Glutamatergic neuron (in vitro differentiated cells): Measurements from ENCODE around the gene CPXM2. TPM values are rescaled to one million over a fixed set of nuclear protein-coding genes. Genes with fewer than 3 reads are reported as not detected.

Experiments
- DNase-seq: peaks from one replicate; pipeline ENCODE4 v3.0.0; 2022
- H3K27ac Mint-ChIP-seq: one replicate; pipeline ENCODE4 v1.8.0; 2020; ENCODE audit warnings: mild to moderate bottlenecking, mixed read lengths, inconsistent platforms; ENCODE audit not compliant: unreplicated experiment
- H3K27me3 Mint-ChIP-seq: one replicate; pipeline ENCODE4 v1.8.0; 2020; ENCODE audit warnings: mild to moderate bottlenecking, moderate library complexity, mixed read lengths, inconsistent platforms; ENCODE audit not compliant: unreplicated experiment
- H3K36me3 Mint-ChIP-seq: one replicate; pipeline ENCODE4 v1.8.0; 2020; ENCODE audit warnings: mild to moderate bottlenecking, mixed read lengths, inconsistent platforms; ENCODE audit not compliant: unreplicated experiment
- H3K4me1 Mint-ChIP-seq: one replicate; pipeline ENCODE4 v1.8.0; 2020; ENCODE audit warnings: mild to moderate bottlenecking, low read depth, mixed read lengths, inconsistent platforms; ENCODE audit not compliant: unreplicated experiment
- H3K4me3 Mint-ChIP-seq: one replicate; pipeline ENCODE4 v1.8.0; 2020; ENCODE audit warnings: mild to moderate bottlenecking, mixed read lengths, inconsistent platforms; ENCODE audit not compliant: unreplicated experiment
- H3K9me3 Mint-ChIP-seq: one replicate; pipeline ENCODE4 v1.8.0; 2020; ENCODE audit warnings: mild to moderate bottlenecking, moderate library complexity, mixed read lengths, inconsistent platforms; ENCODE audit not compliant: unreplicated experiment
- total RNA-seq: library from RNA; stranded (reverse); fragmentation: NEBNext Ultra II Directional; extraction: Animal tissue kit (Norgen Biotek cat#: 25700); gene quantifications from one replicate; pipeline ENCODE4 v1.2.1, GENCODE V29; 2021; ENCODE audit not compliant: unreplicated experiment
- TF ChIP-seq, protein P1 (sequence below): fragments of 200-600 bp; sonication (generic); IDR thresholded peaks from one replicate; pipeline ENCODE4 v1.5.0; 2021; ENCODE audit not compliant: partially characterized antibody, unreplicated experiment

The CPXM2 gene
- total RNA-seq, 1 donor from 2014 or later = not detected

DNA sequence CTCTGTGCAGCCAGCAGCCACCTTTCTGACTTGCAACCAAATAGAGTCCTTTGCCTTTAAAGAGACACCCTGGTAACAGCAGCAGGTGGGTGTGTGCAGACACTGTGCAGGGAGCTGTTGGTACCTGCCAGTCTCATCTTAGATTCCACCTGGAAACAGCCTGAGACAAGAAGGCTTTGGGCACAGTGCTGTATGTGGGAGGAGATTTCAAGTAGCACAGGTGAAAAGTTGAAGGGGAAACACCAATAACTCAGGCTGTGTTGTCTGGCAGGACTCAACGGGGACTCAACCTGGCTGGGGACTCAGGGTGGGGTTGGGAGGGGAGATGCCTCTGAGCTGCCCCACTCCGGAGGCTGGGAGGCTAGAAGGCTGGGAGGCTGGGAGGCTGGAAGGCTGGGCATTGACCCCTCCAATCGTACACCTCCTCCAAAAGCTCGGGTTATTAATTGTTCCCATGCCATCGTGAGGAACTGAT is 6.7 kb downstream of the CPXM2 start:
- H3K27me3 Mint-ChIP-seq = peaks cover 2% of the 10 kb centered on the region
- no peaks in the 10 kb centered on the region for H3K36me3 Mint-ChIP-seq
- TF ChIP-seq, protein P1, sequence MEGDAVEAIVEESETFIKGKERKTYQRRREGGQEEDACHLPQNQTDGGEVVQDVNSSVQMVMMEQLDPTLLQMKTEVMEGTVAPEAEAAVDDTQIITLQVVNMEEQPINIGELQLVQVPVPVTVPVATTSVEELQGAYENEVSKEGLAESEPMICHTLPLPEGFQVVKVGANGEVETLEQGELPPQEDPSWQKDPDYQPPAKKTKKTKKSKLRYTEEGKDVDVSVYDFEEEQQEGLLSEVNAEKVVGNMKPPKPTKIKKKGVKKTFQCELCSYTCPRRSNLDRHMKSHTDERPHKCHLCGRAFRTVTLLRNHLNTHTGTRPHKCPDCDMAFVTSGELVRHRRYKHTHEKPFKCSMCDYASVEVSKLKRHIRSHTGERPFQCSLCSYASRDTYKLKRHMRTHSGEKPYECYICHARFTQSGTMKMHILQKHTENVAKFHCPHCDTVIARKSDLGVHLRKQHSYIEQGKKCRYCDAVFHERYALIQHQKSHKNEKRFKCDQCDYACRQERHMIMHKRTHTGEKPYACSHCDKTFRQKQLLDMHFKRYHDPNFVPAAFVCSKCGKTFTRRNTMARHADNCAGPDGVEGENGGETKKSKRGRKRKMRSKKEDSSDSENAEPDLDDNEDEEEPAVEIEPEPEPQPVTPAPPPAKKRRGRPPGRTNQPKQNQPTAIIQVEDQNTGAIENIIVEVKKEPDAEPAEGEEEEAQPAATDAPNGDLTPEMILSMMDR = no peak
- H3K9me3 Mint-ChIP-seq = no peaks in the 10 kb centered on the region
- DNase-seq = no peak
- no peak overlapping the region for H3K27ac Mint-ChIP-seq
- H3K4me3 Mint-ChIP-seq = no peak overlapping the region
- H3K4me1 Mint-ChIP-seq = peaks cover 3% of the 10 kb centered on the region

DNA sequence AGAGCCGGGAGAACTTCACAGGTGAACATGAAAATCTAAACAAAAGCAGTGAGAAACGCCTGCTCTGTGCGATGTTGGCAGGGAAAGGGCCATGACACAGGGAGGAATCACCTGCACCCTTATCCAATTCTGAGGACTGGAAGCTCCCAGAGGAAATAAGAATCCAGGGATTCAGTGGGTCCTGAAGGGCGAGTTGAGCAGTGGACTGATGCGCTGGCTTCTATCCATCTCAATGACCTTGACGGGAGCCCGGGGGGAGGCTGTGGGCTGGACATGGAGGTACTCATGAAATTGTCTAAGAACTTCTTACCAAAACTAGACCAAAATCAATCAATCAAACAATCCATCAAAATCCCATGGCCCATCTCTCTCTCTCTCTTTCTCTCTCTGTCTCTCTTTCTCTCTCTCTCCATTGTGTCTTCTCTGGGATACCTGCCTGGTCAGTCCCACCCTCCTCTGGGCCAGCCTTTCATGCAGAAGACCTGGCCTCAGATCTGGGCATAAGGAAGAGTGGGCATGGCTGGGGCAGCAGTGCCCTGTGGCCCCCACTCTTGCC is 7.2 kb downstream of the CPXM2 start:
- Mint-ChIP-seq H3K4me3 (no peak overlapping the region), H3K9me3 (peaks cover 1% of the 10 kb centered on the region), H3K36me3 (no peaks in the 10 kb centered on the region), H3K27me3 (peaks cover 2% of the 10 kb centered on the region), H3K4me1 (peaks cover 3% of the 10 kb centered on the region), H3K27ac (no peak overlapping the region)
- DNase-seq = no peak
- TF ChIP-seq, protein P1 = no peak

DNA sequence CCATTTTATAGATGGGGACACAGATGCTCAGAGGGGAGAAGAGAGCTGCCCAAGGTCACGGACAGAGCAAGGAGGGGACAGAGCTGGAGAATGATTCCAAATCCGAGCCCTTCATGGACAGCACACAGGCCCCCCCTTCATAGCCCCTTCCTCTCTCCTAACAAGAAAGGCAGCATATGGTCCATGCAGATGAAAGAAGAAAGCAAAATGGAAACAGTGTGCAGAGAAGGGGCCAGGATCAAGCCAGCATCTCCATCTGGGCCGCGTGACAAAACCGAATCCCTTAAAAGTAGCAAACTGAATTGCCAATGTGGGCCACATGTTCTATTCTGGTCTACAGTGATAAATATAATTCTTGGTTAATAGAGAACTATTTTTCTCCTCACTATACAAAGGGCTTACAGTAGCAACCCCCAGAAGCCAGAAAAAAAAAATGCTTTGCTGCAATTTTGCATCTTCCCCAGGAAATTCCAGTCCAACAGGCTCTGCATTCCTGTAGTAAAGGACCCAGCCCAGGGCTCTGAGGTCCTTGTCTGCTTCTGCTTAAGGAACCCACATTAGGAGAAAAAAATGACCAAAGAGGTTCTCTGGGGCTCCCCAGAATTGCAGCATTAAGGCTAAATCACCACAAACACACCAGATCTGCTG is 7.8 kb downstream of the CPXM2 start:
- H3K9me3 Mint-ChIP-seq = peaks cover 1% of the 10 kb centered on the region
- no peak overlapping the region for H3K27ac Mint-ChIP-seq
- no peak for DNase-seq
- TF ChIP-seq, protein P1 = no peak
- peaks cover 2% of the 10 kb centered on the region for H3K27me3 Mint-ChIP-seq
- H3K36me3 Mint-ChIP-seq = no peaks in the 10 kb centered on the region
- H3K4me1 Mint-ChIP-seq = peaks cover 3% of the 10 kb centered on the region
- no peak overlapping the region for H3K4me3 Mint-ChIP-seq

DNA sequence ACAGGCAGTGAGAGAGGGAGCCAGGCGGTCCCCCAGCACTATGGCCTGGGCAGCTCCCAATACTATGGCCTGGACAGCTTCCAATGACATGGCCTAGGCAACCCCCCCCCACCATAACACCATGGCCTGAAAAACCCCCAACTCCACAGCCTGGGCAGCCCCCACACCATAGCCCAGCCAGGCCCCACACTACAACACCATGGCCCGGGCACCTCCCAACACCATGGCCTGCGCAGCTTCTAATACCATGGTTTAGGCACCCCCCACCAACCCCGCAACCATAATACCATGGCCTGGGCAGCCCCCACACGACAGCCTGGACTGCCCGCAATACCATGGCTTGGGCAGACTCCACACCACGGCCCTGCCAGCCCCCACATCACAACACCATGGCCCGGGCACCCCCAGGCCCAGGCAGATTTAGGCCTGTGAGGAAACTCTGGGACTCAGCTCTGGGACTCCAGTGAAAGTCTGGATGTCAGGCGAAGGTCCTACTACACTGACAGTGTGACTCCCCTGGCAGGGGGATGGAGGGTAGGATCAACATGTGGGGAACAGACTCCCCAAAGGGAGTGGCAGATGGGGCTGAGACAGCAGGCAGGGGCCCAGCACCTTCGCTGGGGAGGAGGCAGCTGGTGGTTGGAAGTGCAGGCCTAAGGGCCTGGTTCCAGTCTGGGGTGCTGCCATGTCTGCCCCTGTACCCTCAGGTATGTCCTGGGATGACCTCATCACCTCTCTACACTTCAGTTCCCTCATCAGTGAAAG is 8.7 kb downstream of the CPXM2 start:
- no peaks in the 10 kb centered on the region for H3K27me3 Mint-ChIP-seq
- peaks cover 4% of the 10 kb centered on the region for H3K4me1 Mint-ChIP-seq
- peaks cover 3% of the 10 kb centered on the region for H3K9me3 Mint-ChIP-seq
- no peak overlapping the region for H3K27ac Mint-ChIP-seq
- DNase-seq = no peak
- no peak overlapping the region for H3K4me3 Mint-ChIP-seq
- TF ChIP-seq, protein P1 = no peak
- peaks cover 2% of the 10 kb centered on the region for H3K36me3 Mint-ChIP-seq
